Measurements from ENCODE around the gene AGMO.

Gene AGMO

DNA sequence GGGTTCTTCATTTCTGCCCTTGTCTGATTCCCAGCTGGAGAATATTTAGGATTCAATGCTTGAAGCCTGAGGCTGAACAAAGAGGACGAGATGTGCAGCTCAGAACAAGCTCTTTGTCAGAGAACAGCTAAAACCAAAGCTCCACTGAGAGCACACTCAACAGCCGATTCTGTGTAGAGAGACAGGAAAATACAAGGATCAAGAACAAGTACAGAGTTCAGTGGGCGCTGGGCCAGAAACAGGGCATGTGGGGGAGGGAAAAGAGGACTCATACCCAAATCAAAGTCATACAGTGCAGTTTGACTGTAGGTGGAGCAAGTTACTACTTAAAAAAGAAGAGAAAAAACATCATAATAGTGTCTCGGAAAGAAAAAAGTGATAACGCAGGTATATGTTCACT lies at the start of gene AGMO:
AGMO (minus strand) TSS at position 181 of the 400 bp plus-strand sequence.
- DNase-seq = no peak

DNA sequence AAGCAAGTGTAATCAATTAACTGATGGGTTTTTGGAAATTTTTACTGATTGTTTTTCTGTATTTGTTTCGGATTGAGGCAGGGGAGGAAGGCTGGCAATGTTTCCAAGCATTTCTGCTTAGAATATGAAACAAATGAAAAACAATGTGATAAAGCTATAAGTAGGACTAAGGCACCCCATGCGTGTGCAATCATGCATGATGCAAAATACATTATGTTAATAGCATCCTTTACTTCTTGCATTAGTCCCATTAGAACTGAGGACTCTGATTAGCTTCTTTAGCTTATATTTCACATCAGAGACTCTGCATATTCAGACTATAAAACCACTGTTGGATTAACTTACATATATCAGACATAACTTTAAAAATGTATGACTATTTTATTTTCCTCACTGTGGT lies 48.7 kb upstream of the AGMO start:
- no peak for DNase-seq

- no peak for DNase-seq
Observed at GRCh38 chr7:15609287-15609686, 47.5 kb upstream of the AGMO start.

- no peak for DNase-seq
Observed at GRCh38 chr7:15607529-15608210, 45.9 kb upstream of the AGMO start.

GRCh38 chr7:15606561-15606960 lies 44.7 kb upstream of the AGMO start:
- no peak for DNase-seq

DNA sequence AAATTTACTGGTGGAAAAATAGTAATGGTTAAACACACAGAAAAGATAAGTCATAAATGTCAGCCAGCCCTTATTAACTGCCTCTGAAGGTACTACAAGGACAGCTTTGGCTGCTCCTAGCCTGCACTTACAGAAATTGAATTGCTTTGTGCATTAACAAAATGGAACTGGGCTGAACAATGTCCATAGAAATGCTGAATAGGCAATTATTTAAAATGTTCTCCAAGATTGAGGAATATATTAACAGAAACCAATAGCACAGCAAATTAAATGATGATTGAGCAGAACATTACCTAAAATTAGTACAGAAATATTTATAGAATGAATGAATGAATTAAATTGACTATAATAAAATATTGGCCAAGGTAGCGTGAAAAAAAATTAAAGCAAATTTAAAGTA lies 42.4 kb upstream of the AGMO start:
- no peak for DNase-seq

- no peak for DNase-seq
Observed at GRCh38 chr7:15603124-15603523, 41.3 kb upstream of the AGMO start.

DNA sequence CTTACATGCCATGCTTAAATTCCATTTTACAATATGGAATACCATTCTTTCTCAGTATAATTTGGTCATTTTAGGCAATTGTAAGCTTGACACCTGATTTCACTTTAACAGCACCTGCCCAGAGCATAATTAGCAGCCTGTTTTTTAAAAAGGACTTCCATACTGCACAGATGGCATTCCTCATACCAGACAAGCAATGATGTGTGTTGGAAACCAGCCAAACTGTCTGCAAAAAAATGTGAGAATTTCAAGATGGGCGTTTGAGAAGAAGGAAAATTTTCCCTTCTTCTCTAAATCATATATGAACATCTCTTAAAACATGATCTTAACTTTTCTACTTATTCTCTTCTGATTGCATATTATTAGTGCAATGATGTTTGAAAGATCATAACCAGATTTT lies 40.4 kb upstream of the AGMO start:
- DNase-seq = no peak

GRCh38 chr7:15601175-15601574 lies 39.4 kb upstream of the AGMO start:
- DNase-seq = no peak

- no peak for DNase-seq
Observed at GRCh38 chr7:15600298-15600697, 38.5 kb upstream of the AGMO start.

DNA sequence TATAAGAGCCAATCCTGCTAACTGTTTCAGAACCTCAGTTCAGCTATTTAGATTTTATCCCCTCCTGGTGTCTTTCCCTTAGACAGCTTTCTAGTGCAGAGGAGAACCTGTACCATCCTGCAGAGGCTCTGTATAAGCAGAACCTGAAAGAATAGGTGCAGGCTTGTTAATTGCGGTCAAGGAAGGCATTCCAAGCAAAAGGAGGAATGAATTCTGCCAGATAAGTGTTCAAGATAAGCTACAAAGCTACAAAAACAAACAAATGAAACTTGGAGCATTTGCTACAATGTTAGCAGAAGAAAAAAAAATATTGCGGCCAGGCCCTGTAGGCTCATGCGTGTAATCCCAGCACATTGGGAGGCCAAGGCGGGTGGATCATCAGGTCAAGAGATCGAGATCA lies 32.6 kb upstream of the AGMO start:
- no peak for DNase-seq

DNA sequence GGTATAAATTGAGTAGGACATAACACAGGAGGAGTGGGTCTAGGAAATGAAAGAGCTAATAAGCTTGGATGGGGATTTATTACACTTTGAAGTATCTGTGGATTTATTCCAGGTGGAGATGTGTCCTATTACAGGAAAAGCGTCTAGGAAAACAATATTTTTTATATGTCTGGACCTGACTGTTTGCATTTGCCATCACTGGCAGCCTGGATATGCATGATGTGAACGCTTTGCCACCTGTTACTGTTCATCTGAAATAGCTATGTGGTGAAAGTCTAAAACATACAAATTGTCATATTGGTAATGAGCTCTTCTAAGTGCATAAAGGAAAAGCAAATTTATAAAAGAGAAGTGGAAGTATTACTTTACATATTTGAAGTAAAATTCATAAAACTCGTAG lies 31.6 kb upstream of the AGMO start:
- no peak for DNase-seq

- DNase-seq = no peak
Observed at GRCh38 chr7:15586266-15586665, 24.5 kb upstream of the AGMO start.

DNA sequence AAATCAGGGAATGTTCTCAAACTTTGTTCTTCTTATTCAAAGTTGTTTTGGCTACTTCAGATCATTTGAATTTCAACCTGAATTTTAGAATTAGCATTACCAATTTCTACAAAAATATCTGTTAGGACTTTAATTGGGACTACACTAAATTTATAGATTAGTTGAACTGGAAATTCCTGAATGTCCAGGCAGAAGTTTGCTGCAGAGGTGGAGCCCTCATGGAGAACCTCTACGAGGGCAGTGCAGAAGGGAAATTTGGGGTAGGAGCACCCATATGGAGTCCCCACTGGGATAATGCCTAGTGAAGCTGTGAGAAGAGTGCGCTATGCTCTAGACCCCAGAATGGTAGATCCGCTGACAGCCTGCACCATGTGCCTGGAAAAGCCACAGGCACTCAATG lies 22.8 kb upstream of the AGMO start:
- no peak for DNase-seq

- DNase-seq = no peak
Observed at GRCh38 chr7:15582773-15583172, 21.0 kb upstream of the AGMO start.

DNA sequence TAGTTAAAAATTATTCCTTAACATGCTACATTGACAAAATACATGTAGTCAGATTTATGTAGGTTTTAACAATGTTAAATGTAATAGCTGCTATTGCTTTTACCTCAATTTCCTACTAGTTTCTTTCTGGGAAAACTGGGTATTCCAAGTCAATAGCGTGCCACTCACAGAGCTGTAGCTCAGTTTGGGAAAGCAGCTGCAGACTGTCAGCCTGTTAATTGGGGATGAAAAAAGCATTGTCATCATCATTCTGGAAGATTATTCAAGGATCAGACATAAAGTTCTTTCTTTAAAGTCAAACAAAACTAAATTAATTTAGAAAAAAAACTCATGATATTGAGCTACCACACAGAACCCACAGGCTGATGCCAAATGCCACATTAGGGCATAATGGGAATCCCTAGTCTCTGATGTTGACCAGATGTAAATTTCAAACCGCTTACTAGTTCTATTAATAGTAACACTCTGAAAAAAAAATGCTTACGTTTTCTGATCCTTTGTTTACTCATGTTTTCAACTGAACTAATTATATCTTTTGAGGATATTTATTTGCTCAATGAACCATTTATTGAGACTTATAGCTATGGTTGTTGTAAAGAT lies 19.6 kb upstream of the AGMO start:
- no peak for DNase-seq

DNA sequence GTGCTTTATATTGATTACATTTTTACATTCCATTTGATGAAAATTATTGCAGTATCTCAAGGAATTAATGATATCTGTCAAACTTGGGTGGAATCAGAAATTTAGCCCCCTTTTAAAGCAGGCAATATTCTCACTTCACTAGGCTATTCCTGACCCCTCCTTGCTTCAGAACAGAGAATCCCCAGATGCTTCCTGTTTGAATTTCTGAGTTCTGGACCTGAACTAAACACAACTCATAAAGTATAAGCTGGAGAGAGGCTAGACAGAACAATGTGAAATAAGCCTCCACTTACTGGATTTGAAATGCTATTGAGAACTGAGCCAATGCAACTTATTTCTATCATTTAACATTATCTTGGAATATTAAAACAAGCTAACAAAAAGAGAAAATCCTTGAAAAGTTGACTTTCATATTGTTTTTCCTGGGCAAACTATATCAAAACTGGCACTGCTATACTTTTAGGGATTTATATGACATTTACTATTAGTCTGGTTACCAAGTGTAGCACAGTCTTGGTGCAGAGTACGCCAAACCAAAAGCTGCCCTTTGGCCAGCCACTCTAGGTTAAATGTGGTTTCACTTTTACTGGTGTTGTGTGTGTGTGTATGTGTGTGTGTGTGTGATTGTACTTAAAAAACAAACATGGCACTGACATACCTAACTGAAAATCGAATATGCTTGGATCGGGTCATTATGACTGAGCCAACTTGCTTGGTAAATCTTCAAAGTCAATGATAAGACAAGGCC lies 19.0 kb upstream of the AGMO start:
- no peak for DNase-seq

- no peak for DNase-seq
Observed at GRCh38 chr7:15577600-15577999, 15.8 kb upstream of the AGMO start.

DNA sequence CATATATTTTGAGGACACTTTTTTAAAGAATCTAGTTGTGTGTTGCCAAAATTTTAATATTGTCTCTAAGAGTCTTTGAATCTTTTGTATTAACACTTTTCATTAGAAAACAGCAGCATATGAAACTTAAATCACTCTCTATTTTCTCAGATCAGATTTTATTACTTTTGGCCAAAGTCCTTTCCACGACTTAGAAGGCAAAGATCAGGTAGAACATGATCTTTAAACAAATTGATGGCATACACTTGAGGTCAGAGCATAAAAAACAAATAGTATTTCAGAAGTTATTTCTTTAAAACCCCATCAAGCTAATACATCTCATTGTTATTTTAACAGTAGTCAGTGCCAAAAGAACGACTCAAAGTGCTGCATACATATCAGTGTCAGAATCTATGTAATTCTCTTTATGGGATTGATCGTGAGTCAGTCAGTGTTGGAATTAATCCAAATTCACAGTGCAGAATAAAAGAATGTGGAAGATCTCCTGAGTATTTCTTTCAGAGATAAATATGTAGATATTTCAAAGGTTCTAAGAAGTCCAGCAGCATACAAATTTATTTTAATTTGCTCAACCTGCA lies 9.6 kb upstream of the AGMO start:
- no peak for DNase-seq

DNA sequence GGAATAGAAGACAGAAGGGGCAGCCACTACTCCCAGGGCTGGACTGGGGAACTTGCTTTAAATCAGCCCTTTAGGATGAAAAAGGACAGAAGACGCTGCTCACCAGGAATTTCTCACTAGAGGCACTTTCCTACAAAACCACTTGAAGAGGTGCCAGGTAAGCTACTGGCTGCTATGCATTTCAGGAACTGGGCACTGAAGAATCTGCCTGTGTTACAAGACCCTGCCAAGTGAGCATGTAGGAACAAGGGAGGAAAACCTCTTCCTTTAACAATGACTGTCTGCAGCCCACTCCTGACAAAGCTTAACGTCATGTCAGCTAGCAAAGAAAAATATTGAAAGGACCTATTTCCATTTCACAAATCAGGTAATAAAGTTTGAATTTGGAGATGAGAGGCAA lies 5.8 kb upstream of the AGMO start:
- no peak for DNase-seq

- no peak for DNase-seq
Observed at GRCh38 chr7:15567036-15567435, 5.2 kb upstream of the AGMO start.

DNA sequence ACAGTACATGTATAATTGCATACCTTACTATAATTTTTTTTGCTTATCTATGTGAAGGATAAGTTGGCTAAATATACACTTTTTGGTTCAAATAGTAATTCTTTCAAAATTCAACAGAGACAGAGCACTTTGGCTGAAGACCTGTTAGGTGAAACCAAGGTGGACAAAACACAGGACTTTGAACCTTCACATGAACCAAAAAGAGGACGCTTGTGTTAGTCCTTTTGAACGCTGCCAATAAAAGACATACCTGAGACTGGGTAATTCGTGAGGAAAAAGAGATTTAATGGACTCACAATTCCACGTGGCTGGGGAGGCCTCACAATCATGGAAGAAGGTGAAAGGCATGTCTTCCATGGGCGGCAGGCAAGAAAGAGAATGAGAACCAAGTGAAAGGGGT lies 4.7 kb upstream of the AGMO start:
- DNase-seq = no peak

DNA sequence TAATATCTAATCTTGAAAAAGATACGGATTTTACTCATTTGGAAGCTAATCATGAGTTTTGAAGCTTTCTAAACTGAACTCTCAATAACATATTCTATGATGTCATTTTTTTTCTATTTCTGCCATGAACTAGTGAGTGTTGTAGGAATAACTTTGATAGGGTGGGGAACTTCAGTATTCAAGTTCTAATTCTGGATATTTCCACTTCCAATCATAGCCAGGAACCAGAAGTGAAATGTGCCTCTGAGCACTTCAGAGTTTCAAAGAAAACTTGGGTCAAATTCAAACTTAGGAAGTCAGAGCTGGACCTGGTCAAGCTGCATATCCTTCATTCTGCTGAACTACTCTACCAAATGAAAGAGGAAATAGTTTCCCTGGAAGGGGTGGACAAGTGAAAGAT lies 847 bp downstream of the AGMO start:
- no peak for DNase-seq

DNA sequence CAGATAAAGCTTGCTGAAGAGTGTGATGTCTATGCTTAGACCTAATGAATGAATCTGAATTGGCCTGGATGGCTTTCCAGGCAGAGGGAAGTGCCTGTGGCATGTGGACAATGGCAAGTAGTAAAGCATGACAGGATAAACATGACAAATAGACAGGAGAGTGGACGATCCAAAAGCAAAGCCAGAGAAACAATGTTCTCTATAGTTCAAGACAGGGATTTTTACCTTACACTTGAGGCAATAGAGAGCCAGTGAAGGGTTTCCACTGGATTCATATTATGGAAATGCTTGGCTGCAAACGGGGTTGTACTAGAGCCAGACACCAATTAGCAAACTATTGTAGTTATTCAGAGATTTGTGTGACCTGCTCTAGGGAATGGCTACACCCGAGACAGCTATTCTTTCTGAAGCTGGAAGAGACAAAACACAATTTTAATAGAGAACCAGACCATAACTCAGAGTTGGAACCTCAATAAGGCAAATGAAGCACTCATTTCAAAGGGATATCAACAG lies 2.3 kb downstream of the AGMO start:
- no peak for DNase-seq

All from activated CD4-positive, CD25-positive, alpha-beta regulatory T cell (primary cell).